Fibroblast of skin of right biceps (primary cell): ENCODE measurements around the gene ZDHHC18.
"Not testable (repeated sequence)": the region's sequence is repeated elsewhere in the genome, so short reads cannot be mapped to it uniquely, and the experiment has no call there.

Source experiments
- DNase-seq: peaks from one replicate; pipeline ENCODE4 v3.0.0-alpha.2; 2013

Gene ZDHHC18

DNA sequence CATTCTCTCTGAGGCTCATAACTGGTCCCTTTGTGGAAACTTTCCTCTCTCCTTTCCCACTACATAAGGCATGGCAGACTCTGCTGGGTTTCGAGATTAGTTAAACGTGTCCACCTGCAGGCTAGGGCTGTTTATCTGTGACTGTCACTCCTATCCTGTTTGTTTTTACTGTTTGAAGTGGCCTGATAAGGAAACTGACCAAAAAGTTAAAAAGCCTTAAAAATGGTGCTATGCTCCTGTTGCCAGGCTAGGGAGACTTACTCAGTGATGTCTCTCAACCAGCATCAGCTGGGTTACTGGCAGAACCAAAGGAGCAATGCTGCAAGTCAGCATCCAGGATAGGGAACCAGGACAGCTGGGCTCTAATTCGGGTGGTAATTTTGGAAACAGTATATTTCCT, 34.9 kb upstream of the ZDHHC18 start:
- DNase-seq = no peak

DNA sequence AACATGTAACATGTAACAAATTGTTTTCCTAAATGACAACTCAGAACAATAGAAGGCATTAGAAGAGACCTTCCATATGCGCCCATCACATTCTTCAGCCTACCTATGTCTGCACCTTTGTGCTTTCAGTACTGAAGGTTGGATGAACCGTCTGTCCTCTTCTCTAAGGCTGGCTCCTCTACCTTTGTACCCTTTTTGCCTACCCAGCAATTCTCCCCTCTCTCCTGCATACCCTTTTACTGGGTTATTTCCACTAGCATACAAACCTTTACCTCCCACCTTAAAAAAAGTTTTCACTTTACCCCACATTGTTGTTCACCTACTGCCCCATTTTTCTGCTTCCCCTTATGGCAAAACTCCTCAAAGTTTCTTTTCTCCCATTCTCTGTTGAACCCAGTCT, 33.6 kb upstream of the ZDHHC18 start:
- DNase-seq = no peak

DNA sequence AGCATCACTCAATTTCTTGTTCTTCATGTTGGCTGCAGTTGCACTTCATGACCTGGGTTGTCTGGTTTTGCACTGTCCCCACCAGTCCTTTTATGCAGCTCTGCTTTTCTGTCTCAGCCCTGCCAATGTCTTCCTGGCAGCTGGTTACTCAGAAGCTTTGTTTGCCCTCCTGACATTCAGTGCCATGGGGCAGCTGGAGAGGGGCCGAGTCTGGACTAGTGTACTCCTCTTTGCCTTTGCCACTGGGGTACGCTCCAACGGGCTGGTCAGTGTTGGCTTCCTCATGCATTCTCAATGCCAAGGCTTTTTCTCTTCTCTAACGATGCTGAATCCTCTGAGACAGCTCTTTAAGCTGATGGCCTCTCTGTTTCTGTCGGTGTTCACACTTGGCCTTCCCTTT, 32.1 kb upstream of the ZDHHC18 start:
- no peak for DNase-seq

GRCh38 chr1:26797627-26798026, 28.9 kb upstream of the ZDHHC18 start:
- DNase-seq = no peak

DNA sequence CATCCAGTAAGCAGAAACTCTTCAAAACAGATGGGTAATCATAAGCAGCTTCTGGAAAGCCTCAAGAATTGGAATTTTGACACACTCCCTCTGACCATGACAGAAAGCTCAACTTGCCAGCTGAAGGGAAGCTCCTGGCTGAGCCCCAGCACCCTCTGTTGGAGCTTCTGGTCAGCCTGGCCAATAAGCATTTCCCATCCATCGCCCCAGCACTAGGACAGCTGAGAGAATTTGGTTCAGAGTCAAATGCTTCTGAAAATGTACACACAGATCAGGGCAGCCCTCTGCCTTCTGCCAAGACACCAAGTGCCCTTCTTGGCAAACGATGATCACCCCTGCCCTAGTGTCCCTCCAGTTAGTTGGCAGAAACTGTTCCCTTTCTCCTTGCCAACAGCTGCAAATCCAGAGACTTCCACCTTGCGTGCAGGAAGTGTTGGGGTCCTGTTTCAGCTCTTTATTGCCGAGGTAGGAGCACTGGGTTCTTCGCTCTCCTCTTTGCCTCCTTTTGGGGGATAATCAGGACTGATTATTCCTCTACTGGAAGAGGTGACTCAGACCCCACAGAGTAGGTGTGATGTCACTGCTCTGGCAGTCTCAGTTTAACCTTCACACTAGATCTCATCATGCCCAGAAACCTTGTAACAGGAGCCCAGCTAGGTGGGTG, 26.9 kb upstream of the ZDHHC18 start:
- peak; percentile 77 for DNase-seq

DNA sequence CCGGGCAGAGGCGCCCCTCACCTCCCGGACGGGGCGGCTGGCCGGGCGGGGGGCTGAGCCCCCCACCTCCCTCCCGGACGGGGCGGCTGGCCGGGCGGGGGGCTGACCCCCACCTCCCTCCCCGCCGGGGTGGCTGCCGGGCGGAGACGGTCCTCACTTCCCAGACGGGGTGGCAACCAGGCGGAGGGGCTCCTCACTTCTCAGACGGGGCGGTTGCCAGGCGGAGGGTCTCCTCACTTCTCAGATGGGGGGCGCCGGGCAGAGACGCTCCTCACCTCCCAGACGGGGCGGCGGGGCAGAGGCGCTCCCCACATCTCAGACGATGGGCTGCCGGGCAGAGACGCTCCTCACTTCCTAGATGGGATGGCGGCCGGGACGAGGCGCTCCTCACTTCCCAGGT, 22.6 kb upstream of the ZDHHC18 start:
- not testable (repeated sequence) for DNase-seq

- peak; percentile 63 for DNase-seq
These were observed 16.4 kb upstream of the ZDHHC18 start for GRCh38 chr1:26810105-26810504.

GRCh38 chr1:26811057-26811456, 15.4 kb upstream of the ZDHHC18 start:
- peak; percentile 51 for DNase-seq

GRCh38 chr1:26811708-26812107, 14.8 kb upstream of the ZDHHC18 start:
- peak; percentile 45 for DNase-seq

DNA sequence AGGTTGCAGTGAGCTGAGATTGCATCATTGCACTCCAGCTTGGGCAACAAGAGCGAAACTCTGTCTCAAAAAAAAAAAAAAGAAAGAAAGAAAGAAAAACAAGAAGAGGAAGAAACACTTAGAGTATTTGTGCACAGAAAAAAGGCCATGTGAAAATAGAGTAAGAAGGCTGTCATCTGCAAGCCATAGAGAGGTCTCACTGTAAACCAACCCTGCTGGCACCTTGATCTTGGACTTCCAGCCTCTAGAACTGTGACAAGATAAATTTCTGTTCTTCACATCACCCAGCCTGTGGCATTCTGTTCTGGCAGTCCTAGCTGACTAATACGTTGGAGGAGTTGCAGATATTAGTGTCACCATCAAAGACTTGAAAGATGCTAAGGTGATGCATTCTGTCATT, 12.1 kb upstream of the ZDHHC18 start:
- DNase-seq = no peak

- DNase-seq = no peak
These were observed 11.6 kb upstream of the ZDHHC18 start for GRCh38 chr1:26814893-26815292.

GRCh38 chr1:26820784-26821269, 5.7 kb upstream of the ZDHHC18 start:
- DNase-seq = no peak

DNA sequence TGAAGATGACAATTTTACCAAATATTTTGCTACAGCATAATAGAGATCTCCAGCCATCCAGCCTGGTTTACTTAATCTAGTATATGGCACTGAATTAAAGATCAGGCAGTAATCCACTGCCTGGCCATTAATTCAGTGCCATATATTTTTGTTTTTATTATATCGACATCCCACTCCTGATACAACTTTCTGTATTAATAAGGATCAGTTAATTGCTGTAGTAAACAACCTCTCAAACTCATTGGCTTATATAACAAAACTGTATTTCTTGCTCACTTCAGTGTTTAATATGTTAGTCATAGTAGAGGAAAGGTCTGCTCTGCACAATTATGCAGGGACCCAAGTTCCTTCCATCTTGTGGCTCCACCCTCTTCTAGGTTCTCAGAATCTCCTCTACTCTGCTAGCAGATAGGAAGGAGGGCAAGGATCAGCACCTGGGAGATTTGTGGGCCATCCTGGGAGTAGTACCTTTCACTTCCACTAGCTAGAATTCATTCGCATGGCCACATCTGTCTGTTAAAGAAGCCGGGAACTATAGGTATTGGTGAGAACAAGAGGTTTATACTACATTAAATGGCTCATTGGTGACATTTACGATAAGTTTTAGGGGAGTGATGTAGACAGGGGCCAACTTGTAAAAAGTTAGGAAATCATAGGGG, 3.6 kb upstream of the ZDHHC18 start:
- DNase-seq = no peak

- no peak for DNase-seq
These were observed 1.8 kb upstream of the ZDHHC18 start for GRCh38 chr1:26824731-26825130.

GRCh38 chr1:26827106-26827604, 667 bp downstream of the ZDHHC18 start:
- DNase-seq = no peak

DNA sequence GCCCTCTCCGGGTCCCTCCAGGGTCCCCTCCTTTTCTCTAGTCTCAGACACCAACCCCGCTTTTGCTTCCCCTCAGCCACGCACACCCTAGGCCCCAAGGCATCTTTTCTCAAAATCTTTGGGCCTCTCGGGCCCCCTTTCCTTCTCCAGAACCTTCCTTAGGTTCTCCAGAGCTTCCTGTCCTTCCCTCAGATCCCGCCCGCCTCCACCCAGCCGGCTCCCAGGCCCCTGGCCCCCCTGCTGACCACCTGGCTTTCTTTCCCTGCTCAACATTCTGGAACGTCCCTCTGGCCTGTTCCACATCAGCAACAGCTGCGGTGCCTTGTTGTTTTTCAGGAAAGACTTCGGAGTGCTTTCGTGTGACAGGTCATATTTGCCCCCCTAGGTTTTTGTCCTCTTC, 1.2 kb downstream of the ZDHHC18 start:
- DNase-seq = no peak

- DNase-seq = no peak
These were observed 2.0 kb downstream of the ZDHHC18 start for GRCh38 chr1:26828411-26828991.

GRCh38 chr1:26829184-26829911, 2.9 kb downstream of the ZDHHC18 start:
- DNase-seq = no peak

DNA sequence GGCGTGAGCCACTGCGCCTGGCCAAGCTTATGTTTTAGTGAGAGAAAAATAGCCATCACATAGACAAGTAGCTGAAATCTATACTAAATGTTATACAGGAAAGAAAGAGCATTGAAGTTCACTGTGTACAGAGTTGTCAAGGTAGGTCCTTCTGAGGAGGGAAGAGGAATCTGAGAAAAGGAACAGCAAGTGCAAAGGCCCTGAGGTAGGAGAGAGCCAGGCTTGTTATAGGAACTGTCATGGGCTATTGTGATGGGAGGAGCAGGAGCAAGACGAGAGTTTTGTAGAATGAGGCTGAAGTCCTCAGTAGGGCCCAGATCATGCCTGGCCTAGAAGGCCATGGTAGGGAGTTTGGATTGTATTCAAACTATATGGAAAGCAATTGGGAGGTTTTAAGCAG, 4.6 kb downstream of the ZDHHC18 start:
- no peak for DNase-seq

- DNase-seq = no peak
These were observed 5.2 kb downstream of the ZDHHC18 start for GRCh38 chr1:26831546-26832248.

GRCh38 chr1:26832249-26832960, 5.9 kb downstream of the ZDHHC18 start:
- no peak for DNase-seq
